ENCODE data around the gene HPCAL1.

- TF ChIP-seq CTCF (IDR thresholded peaks at IDR 0.05; ENCODE audit: low read depth, low read length, poor library complexity, severe bottlenecking) (no peak), EZH2phosphoT487 (IDR thresholded peaks at IDR 0.05; ENCODE audit: borderline replicate concordance, low read length) (no peak)
Measured at GRCh38 chr2:10383960-10384734, 81.4 kb downstream of the HPCAL1 start.
